Esophagus squamous epithelium (tissue), 4 donors: ENCODE data around the gene UVRAG.

Experiments
- CTCF ChIP-seq, 6 experiments: fragments of 450-650 bp in 4 of 6; fragments of 200-600 bp in 2 of 6; sonication (generic) in 2 of 6; IDR thresholded peaks; one replicate each; pipeline ENCODE4 v1.5.1; 2016 to 2019; ENCODE audit warnings: antibody characterized with exemption in 6 of 6, mild to moderate bottlenecking in 4 of 6, moderate library complexity in 4 of 6
- POLR2A ChIP-seq, 4 donors: fragments of 450-650 bp; IDR thresholded peaks; one replicate each; pipeline ENCODE4 v1.6.1; 2017; ENCODE audit warnings: antibody characterized with exemption in 4 of 4, mild to moderate bottlenecking in 4 of 4, moderate library complexity in 3 of 4

- TF ChIP-seq POLR2A (IDR thresholded peaks at IDR 0.05) (no peak), CTCF (IDR thresholded peaks at IDR 0.05) (no peak)
Measured at GRCh38 chr11:75939516-75939915, 124.5 kb downstream of the UVRAG start.
